ENCODE measurements around the gene AMOTL2.

AMOTL2 gene

DNA sequence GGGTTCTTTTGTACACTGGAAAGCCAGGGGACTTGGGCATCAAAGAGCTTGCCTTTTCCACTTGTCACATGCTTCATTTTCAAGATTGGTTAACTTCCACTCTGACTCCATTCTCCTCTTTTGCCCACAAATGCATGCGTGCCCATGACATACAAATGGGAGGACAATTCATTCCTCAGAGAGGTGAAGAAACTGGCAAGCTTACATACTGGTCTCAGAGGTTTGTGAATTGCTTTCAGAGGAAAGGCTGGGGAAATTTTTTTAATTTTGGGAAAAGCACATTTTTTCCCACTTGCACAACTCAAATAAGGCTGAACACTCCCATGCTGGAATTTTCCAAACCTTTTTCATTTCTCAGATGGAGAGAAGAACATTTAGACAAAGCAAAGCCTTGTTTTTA is 20.9 kb upstream of the AMOTL2 start:
- no peak overlapping the region for H3K4me3 ChIP-seq (replicated peaks; ENCODE audit: insufficient read depth, low read length)
- TF ChIP-seq POLR2AphosphoS5 (IDR thresholded peaks at IDR 0.05; ENCODE audit: low read depth): no peak
- no peak for TF ChIP-seq GABPA (IDR thresholded peaks at IDR 0.05; ENCODE audit: low read depth)
- TF ChIP-seq, protein P1, sequence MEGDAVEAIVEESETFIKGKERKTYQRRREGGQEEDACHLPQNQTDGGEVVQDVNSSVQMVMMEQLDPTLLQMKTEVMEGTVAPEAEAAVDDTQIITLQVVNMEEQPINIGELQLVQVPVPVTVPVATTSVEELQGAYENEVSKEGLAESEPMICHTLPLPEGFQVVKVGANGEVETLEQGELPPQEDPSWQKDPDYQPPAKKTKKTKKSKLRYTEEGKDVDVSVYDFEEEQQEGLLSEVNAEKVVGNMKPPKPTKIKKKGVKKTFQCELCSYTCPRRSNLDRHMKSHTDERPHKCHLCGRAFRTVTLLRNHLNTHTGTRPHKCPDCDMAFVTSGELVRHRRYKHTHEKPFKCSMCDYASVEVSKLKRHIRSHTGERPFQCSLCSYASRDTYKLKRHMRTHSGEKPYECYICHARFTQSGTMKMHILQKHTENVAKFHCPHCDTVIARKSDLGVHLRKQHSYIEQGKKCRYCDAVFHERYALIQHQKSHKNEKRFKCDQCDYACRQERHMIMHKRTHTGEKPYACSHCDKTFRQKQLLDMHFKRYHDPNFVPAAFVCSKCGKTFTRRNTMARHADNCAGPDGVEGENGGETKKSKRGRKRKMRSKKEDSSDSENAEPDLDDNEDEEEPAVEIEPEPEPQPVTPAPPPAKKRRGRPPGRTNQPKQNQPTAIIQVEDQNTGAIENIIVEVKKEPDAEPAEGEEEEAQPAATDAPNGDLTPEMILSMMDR (IDR thresholded peaks at IDR 0.05; ENCODE audit: insufficient read depth, low read length): no peak
- TF ChIP-seq, protein P2, sequence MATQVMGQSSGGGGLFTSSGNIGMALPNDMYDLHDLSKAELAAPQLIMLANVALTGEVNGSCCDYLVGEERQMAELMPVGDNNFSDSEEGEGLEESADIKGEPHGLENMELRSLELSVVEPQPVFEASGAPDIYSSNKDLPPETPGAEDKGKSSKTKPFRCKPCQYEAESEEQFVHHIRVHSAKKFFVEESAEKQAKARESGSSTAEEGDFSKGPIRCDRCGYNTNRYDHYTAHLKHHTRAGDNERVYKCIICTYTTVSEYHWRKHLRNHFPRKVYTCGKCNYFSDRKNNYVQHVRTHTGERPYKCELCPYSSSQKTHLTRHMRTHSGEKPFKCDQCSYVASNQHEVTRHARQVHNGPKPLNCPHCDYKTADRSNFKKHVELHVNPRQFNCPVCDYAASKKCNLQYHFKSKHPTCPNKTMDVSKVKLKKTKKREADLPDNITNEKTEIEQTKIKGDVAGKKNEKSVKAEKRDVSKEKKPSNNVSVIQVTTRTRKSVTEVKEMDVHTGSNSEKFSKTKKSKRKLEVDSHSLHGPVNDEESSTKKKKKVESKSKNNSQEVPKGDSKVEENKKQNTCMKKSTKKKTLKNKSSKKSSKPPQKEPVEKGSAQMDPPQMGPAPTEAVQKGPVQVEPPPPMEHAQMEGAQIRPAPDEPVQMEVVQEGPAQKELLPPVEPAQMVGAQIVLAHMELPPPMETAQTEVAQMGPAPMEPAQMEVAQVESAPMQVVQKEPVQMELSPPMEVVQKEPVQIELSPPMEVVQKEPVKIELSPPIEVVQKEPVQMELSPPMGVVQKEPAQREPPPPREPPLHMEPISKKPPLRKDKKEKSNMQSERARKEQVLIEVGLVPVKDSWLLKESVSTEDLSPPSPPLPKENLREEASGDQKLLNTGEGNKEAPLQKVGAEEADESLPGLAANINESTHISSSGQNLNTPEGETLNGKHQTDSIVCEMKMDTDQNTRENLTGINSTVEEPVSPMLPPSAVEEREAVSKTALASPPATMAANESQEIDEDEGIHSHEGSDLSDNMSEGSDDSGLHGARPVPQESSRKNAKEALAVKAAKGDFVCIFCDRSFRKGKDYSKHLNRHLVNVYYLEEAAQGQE (IDR thresholded peaks at IDR 0.05; ENCODE audit: insufficient replicate concordance, low read depth): no peak
- TF ChIP-seq SPI1 (IDR thresholded peaks at IDR 0.05; ENCODE audit: borderline replicate concordance, low read depth): no peak
- no peaks in the 10 kb centered on the region for H3K27me3 ChIP-seq (ENCODE audit: insufficient read depth, poor library complexity, severe bottlenecking)
- no peak for DNase-seq (ENCODE audit: low read depth in 1 of 2, low spot score in 1 of 2)
- H3K27ac ChIP-seq (replicated peaks): no peak overlapping the region

DNA sequence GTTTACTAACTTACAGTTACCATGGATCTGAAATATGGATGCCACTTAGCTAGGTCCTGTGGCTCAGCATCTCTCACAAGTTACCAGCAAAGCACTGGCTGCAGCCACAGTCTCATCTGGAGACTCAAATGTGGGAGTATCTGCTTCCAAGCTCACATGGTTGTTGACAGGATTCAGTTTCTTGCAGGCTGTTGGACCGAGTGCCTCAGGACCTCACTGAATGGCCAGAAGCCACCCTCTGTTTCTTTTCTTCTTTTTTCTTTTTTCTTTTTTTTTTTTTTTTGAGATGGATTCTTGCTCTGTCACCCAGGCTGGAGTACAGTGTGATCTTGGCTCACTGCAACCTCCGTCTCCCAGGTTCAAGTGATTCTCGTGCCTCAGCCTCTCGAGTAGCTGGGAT is 20.1 kb upstream of the AMOTL2 start:
- H3K27ac ChIP-seq (replicated peaks): no peak overlapping the region
- TF ChIP-seq, protein P2 (IDR thresholded peaks at IDR 0.05; ENCODE audit: insufficient replicate concordance, low read depth): no peak
- TF ChIP-seq SPI1 (IDR thresholded peaks at IDR 0.05; ENCODE audit: borderline replicate concordance, low read depth): no peak
- TF ChIP-seq, protein P1 (IDR thresholded peaks at IDR 0.05; ENCODE audit: insufficient read depth, low read length): no peak
- no peak for TF ChIP-seq POLR2AphosphoS5 (IDR thresholded peaks at IDR 0.05; ENCODE audit: low read depth)
- no peak for TF ChIP-seq GABPA (IDR thresholded peaks at IDR 0.05; ENCODE audit: low read depth)
- no peak overlapping the region for H3K4me3 ChIP-seq (replicated peaks; ENCODE audit: insufficient read depth, low read length)
- no peaks in the 10 kb centered on the region for H3K27me3 ChIP-seq (ENCODE audit: insufficient read depth, poor library complexity, severe bottlenecking)
- DNase-seq (ENCODE audit: low read depth in 1 of 2, low spot score in 1 of 2): no peak

DNA sequence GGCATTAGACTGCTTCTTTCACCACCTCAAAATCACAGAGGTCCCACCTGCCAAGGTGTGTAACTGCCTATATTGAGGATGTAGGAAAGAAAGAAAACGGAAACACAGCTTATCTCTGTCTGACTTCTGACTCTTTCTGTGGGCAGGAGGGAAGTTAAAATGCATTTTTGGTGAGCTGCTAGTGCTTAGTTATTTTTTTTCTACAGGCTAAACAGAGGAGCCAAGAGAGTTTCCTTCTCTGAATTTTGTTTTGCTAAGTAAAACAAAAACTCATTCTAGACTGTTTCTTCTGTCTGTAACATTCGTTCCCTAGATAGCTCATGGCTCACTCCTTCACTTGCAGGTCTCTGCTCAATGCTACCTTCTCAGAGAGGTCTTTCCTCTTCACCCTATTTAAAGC is 18.8 kb upstream of the AMOTL2 start:
- no peaks in the 10 kb centered on the region for H3K27me3 ChIP-seq (ENCODE audit: insufficient read depth, poor library complexity, severe bottlenecking)
- no peak overlapping the region for H3K27ac ChIP-seq (replicated peaks)
- DNase-seq (ENCODE audit: low read depth in 1 of 2, low spot score in 1 of 2): no peak
- TF ChIP-seq, protein P1 (IDR thresholded peaks at IDR 0.05; ENCODE audit: insufficient read depth, low read length): no peak
- TF ChIP-seq GABPA (IDR thresholded peaks at IDR 0.05; ENCODE audit: low read depth) (no peak), POLR2AphosphoS5 (IDR thresholded peaks at IDR 0.05; ENCODE audit: low read depth) (no peak), SPI1 (IDR thresholded peaks at IDR 0.05; ENCODE audit: borderline replicate concordance, low read depth) (no peak)
- TF ChIP-seq, protein P2 (IDR thresholded peaks at IDR 0.05; ENCODE audit: insufficient replicate concordance, low read depth): no peak
- H3K4me3 ChIP-seq (replicated peaks; ENCODE audit: insufficient read depth, low read length): no peak overlapping the region

Measured in HL-60 (cell line).